ENCODE data around the gene KDM4E. TPM values are rescaled to one million over a fixed set of nuclear protein-coding genes. Genes with fewer than 3 reads are reported as not detected.

KDM4E gene
- total RNA-seq, 1 donor from 2014 or later: not detected

GRCh38 chr11:95057959-95058358 is 32.9 kb downstream of the KDM4E start:
- no peaks in the 10 kb centered on the region for H3K9me3 Mint-ChIP-seq (ENCODE audit: unreplicated experiment)
- H3K27ac Mint-ChIP-seq (ENCODE audit: unreplicated experiment): no peak overlapping the region
- DNase-seq (ENCODE audit: extremely low spot score, unreplicated experiment): no peak
- no peaks in the 10 kb centered on the region for H3K4me1 Mint-ChIP-seq (ENCODE audit: unreplicated experiment)
- H3K27me3 Mint-ChIP-seq (ENCODE audit: unreplicated experiment): peaks cover 61% of the 10 kb centered on the region
- no peak for TF ChIP-seq CTCF (IDR thresholded peaks at IDR 0.05)
- H3K36me3 Mint-ChIP-seq (ENCODE audit: unreplicated experiment): no peaks in the 10 kb centered on the region
- H3K4me3 Mint-ChIP-seq (ENCODE audit: unreplicated experiment): no peak overlapping the region

- no peak overlapping the region for H3K4me3 Mint-ChIP-seq (ENCODE audit: unreplicated experiment)
- no peaks in the 10 kb centered on the region for H3K36me3 Mint-ChIP-seq (ENCODE audit: unreplicated experiment)
- H3K9me3 Mint-ChIP-seq (ENCODE audit: unreplicated experiment): no peaks in the 10 kb centered on the region
- H3K27ac Mint-ChIP-seq (ENCODE audit: unreplicated experiment): no peak overlapping the region
- DNase-seq (ENCODE audit: extremely low spot score, unreplicated experiment): no peak
- no peaks in the 10 kb centered on the region for H3K4me1 Mint-ChIP-seq (ENCODE audit: unreplicated experiment)
- peaks cover 57% of the 10 kb centered on the region for H3K27me3 Mint-ChIP-seq (ENCODE audit: unreplicated experiment)
- no peak for TF ChIP-seq CTCF (IDR thresholded peaks at IDR 0.05)
These were observed 33.6 kb downstream of the KDM4E start for GRCh38 chr11:95058621-95059020.

- H3K4me1 Mint-ChIP-seq (ENCODE audit: unreplicated experiment): no peaks in the 10 kb centered on the region
- no peak overlapping the region for H3K4me3 Mint-ChIP-seq (ENCODE audit: unreplicated experiment)
These were observed 34.0 kb downstream of the KDM4E start for GRCh38 chr11:95059046-95059445.

GRCh38 chr11:95065336-95065735 is 40.3 kb downstream of the KDM4E start:
- no peak for DNase-seq (ENCODE audit: extremely low spot score, unreplicated experiment)
- H3K9me3 Mint-ChIP-seq (ENCODE audit: unreplicated experiment): no peaks in the 10 kb centered on the region
- H3K4me1 Mint-ChIP-seq (ENCODE audit: unreplicated experiment): peaks cover 17% of the 10 kb centered on the region
- TF ChIP-seq CTCF (IDR thresholded peaks at IDR 0.05): no peak
- no peak overlapping the region for H3K27ac Mint-ChIP-seq (ENCODE audit: unreplicated experiment)
- peaks cover 26% of the 10 kb centered on the region for H3K27me3 Mint-ChIP-seq (ENCODE audit: unreplicated experiment)
- no peak overlapping the region for H3K4me3 Mint-ChIP-seq (ENCODE audit: unreplicated experiment)
- H3K36me3 Mint-ChIP-seq (ENCODE audit: unreplicated experiment): peaks cover 7% of the 10 kb centered on the region

More at GRCh38 chr11:95059046-95059445, 34.0 kb downstream of the KDM4E start:
- Mint-ChIP-seq H3K27me3 (ENCODE audit: unreplicated experiment) (peaks cover 52% of the 10 kb centered on the region), H3K36me3 (ENCODE audit: unreplicated experiment) (no peaks in the 10 kb centered on the region), H3K9me3 (ENCODE audit: unreplicated experiment) (no peaks in the 10 kb centered on the region), H3K27ac (ENCODE audit: unreplicated experiment) (no peak overlapping the region)
- DNase-seq (ENCODE audit: extremely low spot score, unreplicated experiment): no peak
- TF ChIP-seq CTCF (IDR thresholded peaks at IDR 0.05): no peak

GRCh38 chr11:95066716-95067038 is 41.6 kb downstream of the KDM4E start, which contains the start of gene SRSF8:
TSS of gene SRSF8 (plus strand) at chr11:95066919. CDS start at chr11:95067227, 308 bp downstream.
- H3K4me3 Mint-ChIP-seq (ENCODE audit: unreplicated experiment): peak within 1 kb of the TSS; percentile 92
- H3K9me3 Mint-ChIP-seq (ENCODE audit: unreplicated experiment): no peaks in the 10 kb centered on the region
- H3K4me1 Mint-ChIP-seq (ENCODE audit: unreplicated experiment): peaks cover 24% of the 10 kb centered on the region
- TF ChIP-seq CTCF (IDR thresholded peaks at IDR 0.05): no peak
- peak within 1 kb of the TSS; percentile 95 for H3K27ac Mint-ChIP-seq (ENCODE audit: unreplicated experiment)
- no peak for DNase-seq (ENCODE audit: extremely low spot score, unreplicated experiment)
- peaks cover 16% of the 10 kb centered on the region for H3K36me3 Mint-ChIP-seq (ENCODE audit: unreplicated experiment)
- peaks cover 15% of the 10 kb centered on the region for H3K27me3 Mint-ChIP-seq (ENCODE audit: unreplicated experiment)

All from osteocyte (in vitro differentiated cells).